ENCODE measurements around the gene OR2T11.

The OR2T11 gene

DNA sequence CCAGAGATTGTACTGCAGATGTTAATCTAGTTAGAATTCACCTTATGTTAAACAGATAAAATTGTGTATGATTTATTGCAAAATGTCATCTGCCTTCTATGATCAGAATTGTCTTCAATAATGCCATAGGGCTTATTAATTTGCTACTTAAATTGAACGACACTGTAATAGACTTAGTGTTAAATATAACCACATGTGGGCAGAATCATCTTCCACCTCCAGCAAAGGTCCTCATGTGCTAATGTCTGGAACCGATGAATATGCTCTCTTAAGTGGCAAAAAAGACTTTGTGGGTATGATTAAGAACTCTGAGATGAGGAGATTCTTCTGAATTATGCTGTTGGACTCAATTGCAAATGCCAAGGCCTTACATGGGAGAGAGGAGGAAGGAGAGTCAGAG lies 4.3 kb downstream of the OR2T11 start:
- no peaks in the 10 kb centered on the region for H3K27me3 Mint-ChIP-seq
- no peak overlapping the region for H3K27ac Mint-ChIP-seq
- no peaks in the 10 kb centered on the region for H3K36me3 Mint-ChIP-seq
- no peak overlapping the region for H3K4me3 Mint-ChIP-seq
- H3K9me3 Mint-ChIP-seq (ENCODE audit: low read depth) = no peaks in the 10 kb centered on the region
- no peaks in the 10 kb centered on the region for H3K4me1 Mint-ChIP-seq (ENCODE audit: low read depth)

DNA sequence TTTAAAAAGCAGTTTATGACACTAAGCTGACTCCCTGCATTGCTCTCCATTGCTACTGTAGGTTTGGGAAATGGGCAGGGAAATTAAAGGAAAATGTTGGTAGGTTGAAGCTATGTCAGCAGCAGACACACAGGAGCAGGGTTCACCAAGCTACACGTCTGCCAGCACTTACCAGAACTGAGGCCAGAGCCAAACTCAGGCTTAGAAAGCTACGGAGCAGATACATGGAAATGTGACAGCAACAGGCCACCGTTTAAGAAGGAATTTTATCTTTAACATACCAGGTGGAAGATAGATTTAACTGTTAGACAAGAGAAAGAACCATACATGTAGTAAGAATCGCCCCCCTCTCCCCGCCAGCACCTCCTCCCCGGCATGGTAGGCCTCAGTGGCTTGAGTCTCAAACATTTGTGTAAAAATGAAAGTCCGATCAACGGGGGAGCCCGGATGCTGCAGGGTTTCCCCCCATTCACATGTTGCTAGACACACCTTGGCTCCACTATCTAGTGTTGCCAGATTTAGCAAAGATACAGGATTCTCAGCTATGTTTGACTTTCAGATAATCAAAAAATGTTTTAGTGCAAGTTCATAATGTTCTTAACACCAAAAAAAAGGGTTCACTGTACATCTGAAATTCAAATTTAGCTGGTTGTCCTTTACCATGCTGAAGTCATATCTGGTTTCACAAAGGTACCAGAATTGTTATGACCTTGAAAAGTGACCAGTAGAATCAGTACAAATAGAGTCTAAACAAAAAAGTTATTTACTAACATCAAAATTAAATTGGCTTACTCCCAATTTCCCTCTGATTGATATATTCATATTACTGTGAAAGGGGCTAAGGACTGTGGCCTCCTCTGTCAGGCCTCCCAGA lies 6.7 kb downstream of the OR2T11 start:
- Mint-ChIP-seq H3K36me3 (no peaks in the 10 kb centered on the region), H3K4me1 (ENCODE audit: low read depth) (no peaks in the 10 kb centered on the region), H3K9me3 (ENCODE audit: low read depth) (no peaks in the 10 kb centered on the region), H3K27me3 (no peaks in the 10 kb centered on the region), H3K27ac (no peak overlapping the region), H3K4me3 (no peak overlapping the region)

DNA sequence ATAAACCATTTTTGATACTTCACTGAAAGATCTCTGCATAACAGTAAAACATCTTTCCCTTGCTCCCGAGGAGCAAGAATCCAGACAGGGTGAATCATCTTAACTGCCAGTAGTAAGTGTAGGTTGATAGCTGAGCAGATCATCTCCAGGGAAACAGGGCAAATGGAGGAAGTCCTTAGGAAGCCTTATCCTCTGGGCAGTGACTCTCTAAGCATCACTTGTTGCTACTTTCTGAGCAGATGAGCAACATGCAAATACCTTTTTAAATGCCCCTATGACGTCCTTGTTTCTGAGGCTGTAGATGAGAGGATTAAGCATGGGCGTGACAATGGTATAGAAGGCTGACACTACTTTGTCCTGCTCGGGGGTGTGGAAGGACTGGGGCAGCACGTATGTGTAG lies 8.9 kb downstream of the OR2T11 start:
- no peaks in the 10 kb centered on the region for H3K9me3 Mint-ChIP-seq (ENCODE audit: low read depth)
- H3K27ac Mint-ChIP-seq = no peak overlapping the region
- no peaks in the 10 kb centered on the region for H3K4me1 Mint-ChIP-seq (ENCODE audit: low read depth)
- no peaks in the 10 kb centered on the region for H3K36me3 Mint-ChIP-seq
- no peak overlapping the region for H3K4me3 Mint-ChIP-seq
- no peaks in the 10 kb centered on the region for H3K27me3 Mint-ChIP-seq

GRCh38 chr1:248625166-248625565 lies 9.7 kb downstream of the OR2T11 start:
- no peaks in the 10 kb centered on the region for H3K36me3 Mint-ChIP-seq
- no peak overlapping the region for H3K27ac Mint-ChIP-seq
- H3K4me1 Mint-ChIP-seq (ENCODE audit: low read depth) = no peaks in the 10 kb centered on the region
- H3K27me3 Mint-ChIP-seq = no peaks in the 10 kb centered on the region
- no peaks in the 10 kb centered on the region for H3K9me3 Mint-ChIP-seq (ENCODE audit: low read depth)
- no peak overlapping the region for H3K4me3 Mint-ChIP-seq

DNA sequence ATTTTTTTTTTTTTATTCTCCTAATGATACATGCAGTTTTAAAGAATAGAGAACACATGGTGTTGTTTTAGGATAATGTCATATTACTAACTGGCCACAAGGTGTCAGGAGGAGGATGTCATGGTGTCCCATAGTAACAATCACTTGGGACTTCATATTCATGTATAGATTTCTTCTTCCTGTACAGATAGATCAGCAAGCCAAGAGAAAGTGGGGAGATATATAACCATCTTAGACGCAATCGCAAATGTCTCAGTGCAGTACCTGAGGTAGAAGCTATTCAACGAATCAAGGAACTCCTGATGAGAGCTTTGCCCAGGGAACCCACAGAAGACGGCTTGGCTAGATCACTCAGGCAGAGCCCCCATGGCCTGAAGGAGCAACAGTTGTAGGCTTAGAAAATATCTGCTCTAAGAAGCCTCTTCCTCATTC lies 12.3 kb downstream of the OR2T11 start:
- Mint-ChIP-seq H3K27me3 (no peaks in the 10 kb centered on the region), H3K4me3 (no peak overlapping the region), H3K4me1 (ENCODE audit: low read depth) (peaks cover 4% of the 10 kb centered on the region)

GRCh38 chr1:248621770-248622169 lies 13.1 kb downstream of the OR2T11 start:
- H3K36me3 Mint-ChIP-seq = no peaks in the 10 kb centered on the region
- no peaks in the 10 kb centered on the region for H3K27me3 Mint-ChIP-seq
- no peak overlapping the region for H3K4me3 Mint-ChIP-seq
- H3K9me3 Mint-ChIP-seq (ENCODE audit: low read depth) = no peaks in the 10 kb centered on the region
- H3K27ac Mint-ChIP-seq = no peak overlapping the region
- H3K4me1 Mint-ChIP-seq (ENCODE audit: low read depth) = peaks cover 4% of the 10 kb centered on the region

More for the DNA sequence above, 12.3 kb downstream of the OR2T11 start:
- no peaks in the 10 kb centered on the region for H3K9me3 Mint-ChIP-seq (ENCODE audit: low read depth)
- H3K27ac Mint-ChIP-seq = no peak overlapping the region
- no peaks in the 10 kb centered on the region for H3K36me3 Mint-ChIP-seq

DNA sequence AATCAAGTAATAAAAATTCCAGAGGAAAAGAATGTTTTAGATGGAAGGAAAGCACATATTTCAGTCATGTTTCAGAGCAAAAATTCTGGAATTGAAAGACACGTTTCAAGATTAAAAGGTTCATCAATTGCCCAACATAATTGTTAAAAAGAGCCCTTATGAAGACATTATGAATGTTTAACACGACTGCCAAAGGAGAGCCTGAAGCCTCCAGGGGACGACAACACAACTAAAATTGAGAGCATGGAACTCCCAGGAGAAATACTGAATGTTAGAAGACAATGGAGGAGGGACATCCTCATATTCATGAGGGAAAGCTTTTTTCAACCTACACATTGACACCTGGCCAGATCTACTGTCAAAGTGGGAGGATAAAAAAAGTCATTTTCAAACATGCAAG lies 16.0 kb downstream of the OR2T11 start:
- H3K27me3 Mint-ChIP-seq = no peaks in the 10 kb centered on the region
- H3K9me3 Mint-ChIP-seq (ENCODE audit: low read depth) = no peaks in the 10 kb centered on the region
- H3K27ac Mint-ChIP-seq = no peak overlapping the region
- peaks cover 10% of the 10 kb centered on the region for H3K4me1 Mint-ChIP-seq (ENCODE audit: low read depth)
- no peaks in the 10 kb centered on the region for H3K36me3 Mint-ChIP-seq
- H3K4me3 Mint-ChIP-seq = no peak overlapping the region

- H3K36me3 Mint-ChIP-seq = no peaks in the 10 kb centered on the region
- H3K4me1 Mint-ChIP-seq (ENCODE audit: low read depth) = peaks cover 17% of the 10 kb centered on the region
- H3K9me3 Mint-ChIP-seq (ENCODE audit: low read depth) = no peaks in the 10 kb centered on the region
- no peaks in the 10 kb centered on the region for H3K27me3 Mint-ChIP-seq
- no peak overlapping the region for H3K27ac Mint-ChIP-seq
- no peak overlapping the region for H3K4me3 Mint-ChIP-seq
Measured at GRCh38 chr1:248618119-248618518, 16.8 kb downstream of the OR2T11 start.

DNA sequence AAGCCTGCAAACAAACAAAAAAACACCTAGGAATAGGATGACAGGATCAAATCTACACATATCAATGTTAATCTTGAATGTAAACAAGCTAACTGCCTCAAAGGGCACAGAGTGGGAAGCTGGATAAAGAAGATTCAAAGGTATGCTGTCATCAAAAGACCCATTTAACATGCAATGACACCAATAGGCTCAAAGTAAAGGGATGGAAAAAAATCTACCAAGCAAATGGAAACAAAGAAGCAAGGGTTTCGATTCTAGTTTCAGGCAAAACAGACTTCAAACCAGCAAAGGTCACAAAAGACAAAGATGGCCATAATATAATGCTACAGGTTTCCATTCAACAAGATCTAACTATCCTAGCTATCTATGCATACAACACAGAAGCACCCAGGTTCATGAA lies 21.1 kb downstream of the OR2T11 start:
- peak overlapping the region; percentile 46 for H3K27ac Mint-ChIP-seq
- H3K4me1 Mint-ChIP-seq (ENCODE audit: low read depth) = peaks cover 27% of the 10 kb centered on the region
- H3K9me3 Mint-ChIP-seq (ENCODE audit: low read depth) = no peaks in the 10 kb centered on the region
- H3K36me3 Mint-ChIP-seq = no peaks in the 10 kb centered on the region
- H3K4me3 Mint-ChIP-seq = no peak overlapping the region
- no peaks in the 10 kb centered on the region for H3K27me3 Mint-ChIP-seq

DNA sequence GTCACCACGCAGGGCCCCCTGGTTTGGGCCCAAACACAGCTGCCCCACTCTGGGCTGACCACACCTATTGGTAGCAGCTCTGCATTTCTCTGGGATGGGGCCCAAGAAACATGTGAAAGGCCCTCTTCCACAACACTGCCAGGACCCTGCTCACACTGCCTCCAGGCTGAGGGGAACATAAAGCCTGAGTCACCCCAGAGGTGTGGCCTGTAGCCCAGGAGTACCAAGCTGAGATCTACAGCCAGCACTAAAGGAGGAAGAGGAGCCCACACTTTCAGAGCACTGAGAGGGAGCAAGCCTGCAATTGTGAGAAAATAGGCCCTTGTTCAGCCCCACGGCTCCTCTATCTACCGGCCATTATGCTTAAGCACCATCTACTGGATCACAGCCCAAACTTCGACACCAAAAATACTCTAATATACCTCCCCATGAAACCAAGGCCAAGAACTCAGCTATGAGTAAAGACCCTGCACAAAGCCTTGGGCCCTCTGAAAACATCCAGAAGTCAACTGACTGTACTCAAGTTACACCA lies 22.9 kb downstream of the OR2T11 start:
- Mint-ChIP-seq H3K4me1 (ENCODE audit: low read depth) (peaks cover 24% of the 10 kb centered on the region), H3K4me3 (no peak overlapping the region), H3K27ac (peak overlapping the region; percentile 24), H3K9me3 (ENCODE audit: low read depth) (no peaks in the 10 kb centered on the region), H3K27me3 (no peaks in the 10 kb centered on the region), H3K36me3 (no peaks in the 10 kb centered on the region)

DNA sequence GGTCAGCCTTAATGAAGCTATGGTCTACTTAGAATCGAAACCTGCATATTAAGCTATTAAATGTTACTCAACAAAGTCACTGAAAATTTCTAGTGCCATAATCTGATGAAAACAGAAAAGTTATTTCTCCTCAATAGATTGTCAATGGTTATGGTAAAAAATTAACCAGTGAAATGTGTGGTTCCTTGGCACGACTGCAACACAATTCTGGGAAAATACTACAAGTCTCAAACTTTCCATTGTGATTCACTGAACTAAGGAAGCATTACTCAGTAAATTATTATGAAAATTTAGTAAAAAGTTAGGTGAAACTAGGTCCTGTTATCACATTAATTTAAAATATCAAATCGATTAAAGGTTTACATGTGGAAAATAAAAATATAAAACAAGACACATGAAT lies 24.6 kb downstream of the OR2T11 start:
- peak overlapping the region; percentile 47 for H3K27ac Mint-ChIP-seq
- H3K9me3 Mint-ChIP-seq (ENCODE audit: low read depth) = no peaks in the 10 kb centered on the region
- no peaks in the 10 kb centered on the region for H3K27me3 Mint-ChIP-seq
- peaks cover 30% of the 10 kb centered on the region for H3K4me1 Mint-ChIP-seq (ENCODE audit: low read depth)
- no peaks in the 10 kb centered on the region for H3K36me3 Mint-ChIP-seq
- H3K4me3 Mint-ChIP-seq = no peak overlapping the region

DNA sequence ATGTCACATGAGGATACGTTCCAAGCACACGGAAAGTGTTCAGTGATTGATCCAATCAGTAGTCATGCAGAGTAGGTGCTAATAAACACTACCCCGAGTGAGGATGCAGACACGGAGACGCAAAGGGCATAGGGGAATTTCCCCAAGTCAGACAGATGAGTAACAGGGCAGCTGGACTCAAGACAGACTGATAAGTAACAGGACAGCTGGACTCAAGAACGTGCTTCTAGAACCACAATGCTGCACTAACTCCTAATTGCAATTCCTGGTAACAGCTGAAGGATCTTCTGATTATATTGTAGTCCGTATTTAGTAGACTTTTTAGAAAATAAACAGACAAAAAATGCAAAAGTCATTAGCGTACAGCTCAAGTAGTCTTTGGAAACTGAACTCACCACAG lies 35.5 kb downstream of the OR2T11 start:
- Mint-ChIP-seq H3K4me3 (no peak overlapping the region), H3K4me1 (ENCODE audit: low read depth) (peaks cover 8% of the 10 kb centered on the region), H3K9me3 (ENCODE audit: low read depth) (peaks cover 3% of the 10 kb centered on the region), H3K36me3 (peaks cover 4% of the 10 kb centered on the region), H3K27me3 (no peaks in the 10 kb centered on the region), H3K27ac (no peak overlapping the region)

GRCh38 chr1:248597589-248597988 lies 37.3 kb downstream of the OR2T11 start, which contains the start of gene OR2T10:
Gene OR2T10, minus strand, starts transcription at chr1:248597700. Its CDS starts 3,932 bp downstream, at chr1:248593768.
- Mint-ChIP-seq H3K9me3 (ENCODE audit: low read depth) (peaks cover 3% of the 10 kb centered on the region), H3K27me3 (no peaks in the 10 kb centered on the region), H3K4me3 (no peak within 1 kb of the TSS), H3K36me3 (peaks cover 4% of the 10 kb centered on the region), H3K4me1 (ENCODE audit: low read depth) (peaks cover 8% of the 10 kb centered on the region), H3K27ac (peak within 1 kb of the TSS; percentile 11)

- H3K27ac Mint-ChIP-seq = peak overlapping the region; percentile 11
- no peaks in the 10 kb centered on the region for H3K9me3 Mint-ChIP-seq (ENCODE audit: low read depth)
- H3K27me3 Mint-ChIP-seq = no peaks in the 10 kb centered on the region
- no peak overlapping the region for H3K4me3 Mint-ChIP-seq
- no peaks in the 10 kb centered on the region for H3K36me3 Mint-ChIP-seq
- peaks cover 8% of the 10 kb centered on the region for H3K4me1 Mint-ChIP-seq (ENCODE audit: low read depth)
Measured at GRCh38 chr1:248596615-248597014, 38.3 kb downstream of the OR2T11 start.

DNA sequence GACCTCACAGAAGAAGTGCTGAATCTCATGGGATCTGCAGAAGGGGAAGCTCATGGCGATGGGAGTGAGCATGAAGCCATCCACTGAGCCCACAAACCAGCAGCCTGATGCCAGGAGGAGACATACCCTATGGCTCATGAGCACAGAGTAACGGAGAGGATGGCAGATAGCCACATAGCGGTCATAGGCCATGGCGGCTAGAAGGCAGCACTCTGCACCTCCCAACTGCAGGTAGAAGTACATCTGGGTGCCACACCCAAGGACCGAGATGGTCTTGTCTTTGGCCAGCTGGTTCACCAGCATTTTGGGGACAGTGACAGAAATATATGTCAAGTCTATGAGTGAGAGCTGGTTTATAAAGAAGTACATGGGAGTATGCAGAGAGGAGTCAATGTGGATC lies 41.7 kb downstream of the OR2T11 start:
- H3K9me3 Mint-ChIP-seq (ENCODE audit: low read depth) = no peaks in the 10 kb centered on the region
- no peak overlapping the region for H3K27ac Mint-ChIP-seq
- H3K36me3 Mint-ChIP-seq = peaks cover 3% of the 10 kb centered on the region
- peaks cover 8% of the 10 kb centered on the region for H3K4me1 Mint-ChIP-seq (ENCODE audit: low read depth)
- H3K27me3 Mint-ChIP-seq = no peaks in the 10 kb centered on the region
- H3K4me3 Mint-ChIP-seq = no peak overlapping the region

DNA sequence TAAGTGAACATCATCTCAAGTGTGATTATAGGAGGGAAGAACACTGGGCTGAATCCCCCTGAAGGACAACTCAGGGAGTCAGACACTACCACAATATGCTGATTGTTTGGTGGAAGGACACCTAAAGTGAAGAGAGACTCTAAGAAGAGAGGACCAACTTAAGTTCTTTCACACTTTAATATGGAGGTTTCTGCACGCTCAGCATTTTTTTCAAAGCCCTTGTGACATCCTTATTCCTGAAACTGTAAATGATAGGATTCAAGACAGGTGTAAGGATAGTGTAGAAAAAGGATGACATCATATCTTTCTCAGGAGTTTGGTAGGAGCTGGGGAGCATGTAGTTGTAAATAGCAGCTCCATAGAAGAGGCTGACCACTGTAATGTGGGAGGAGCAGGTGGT lies 42.2 kb downstream of the OR2T11 start:
- Mint-ChIP-seq H3K4me3 (no peak overlapping the region), H3K36me3 (peaks cover 3% of the 10 kb centered on the region), H3K9me3 (ENCODE audit: low read depth) (no peaks in the 10 kb centered on the region), H3K4me1 (ENCODE audit: low read depth) (peaks cover 8% of the 10 kb centered on the region), H3K27me3 (no peaks in the 10 kb centered on the region), H3K27ac (no peak overlapping the region)
